ENCODE measurements around the gene CDKL2.
A peak's percentile ranks its signal among the peaks of the same experiment; 100 is the strongest.

CDKL2 gene

GRCh38 chr4:75639124-75639695, 8.9 kb upstream of the CDKL2 start:
- no peak for DNase-seq (ENCODE audit: low spot score)

GRCh38 chr4:75637827-75638226, 7.5 kb upstream of the CDKL2 start:
- no peak for DNase-seq (ENCODE audit: low spot score)

GRCh38 chr4:75637176-75637575, 6.8 kb upstream of the CDKL2 start:
- no peak for DNase-seq (ENCODE audit: low spot score)

DNA sequence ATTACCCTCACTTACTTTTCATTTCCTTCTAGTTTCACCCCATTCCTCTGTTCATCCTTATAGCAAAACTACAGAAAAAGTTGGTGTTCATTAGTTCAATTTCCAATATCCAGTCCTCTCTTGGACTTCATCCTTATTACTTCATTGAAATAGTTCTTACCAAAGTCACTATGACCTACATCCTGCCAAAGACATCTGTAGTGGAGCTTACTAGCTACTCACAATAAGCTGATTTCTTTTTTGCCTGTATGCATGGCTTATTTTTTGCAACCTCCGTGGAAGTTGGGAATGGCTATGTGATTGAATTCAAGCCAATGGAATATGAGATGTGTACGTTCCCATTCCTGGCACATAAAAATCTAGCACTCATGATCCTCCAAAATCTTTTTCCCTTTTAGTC, 4.6 kb upstream of the CDKL2 start:
- DNase-seq (ENCODE audit: low spot score), result peak; percentile 21

DNA sequence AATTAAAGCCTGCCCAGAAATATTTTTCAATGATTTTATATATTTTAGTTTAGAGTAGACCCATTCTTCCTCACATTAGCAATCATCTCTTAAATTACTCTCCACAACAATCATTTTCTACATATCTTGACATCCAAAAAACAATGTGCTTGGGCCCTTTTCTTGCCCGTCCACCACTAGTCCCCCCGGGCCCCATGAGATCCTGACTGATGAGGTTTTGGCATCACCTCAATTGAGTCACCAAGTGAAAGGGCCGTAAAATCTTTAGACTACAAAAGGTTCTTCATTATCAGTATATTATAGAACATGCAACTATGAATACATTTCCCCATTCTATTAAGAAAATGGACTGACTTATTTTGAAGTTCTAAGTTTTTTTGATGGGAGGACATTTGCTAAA, 4.0 kb upstream of the CDKL2 start:
- no peak for DNase-seq (ENCODE audit: low spot score)

GRCh38 chr4:75633846-75634245, 3.5 kb upstream of the CDKL2 start:
- no peak for DNase-seq (ENCODE audit: low spot score)

GRCh38 chr4:75630937-75631329, 605 bp upstream of the CDKL2 start:
- no peak for DNase-seq (ENCODE audit: low spot score)

DNA sequence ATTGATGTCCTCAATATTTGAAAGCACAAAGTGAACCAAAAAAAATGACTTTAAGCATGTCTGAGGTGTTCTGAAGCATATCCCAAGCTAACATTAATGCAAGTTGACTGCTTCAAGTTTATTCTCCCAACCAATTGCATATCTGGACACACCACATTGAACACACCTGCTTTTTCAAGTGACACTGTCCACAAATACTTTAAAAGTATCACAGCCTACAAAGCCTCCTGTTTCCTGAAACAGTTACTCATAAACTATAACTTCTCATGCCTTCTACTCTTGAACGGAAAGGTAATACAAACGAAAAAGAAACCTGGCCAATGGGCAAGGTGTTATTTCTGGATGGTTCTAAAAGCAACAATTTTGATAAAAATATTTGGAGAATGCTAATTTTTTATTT, 1.1 kb downstream of the CDKL2 start:
- DNase-seq (ENCODE audit: low spot score), result no peak

GRCh38 chr4:75623026-75623425, 7.3 kb downstream of the CDKL2 start:
- DNase-seq (ENCODE audit: low spot score), result no peak

GRCh38 chr4:75621715-75622114, 8.6 kb downstream of the CDKL2 start:
- no peak for DNase-seq (ENCODE audit: low spot score)

GRCh38 chr4:75612306-75612705, 18.0 kb downstream of the CDKL2 start:
- no peak for DNase-seq (ENCODE audit: low spot score)

GRCh38 chr4:75605928-75606327, 24.4 kb downstream of the CDKL2 start:
- peak; percentile 53 for DNase-seq (ENCODE audit: low spot score)

DNA sequence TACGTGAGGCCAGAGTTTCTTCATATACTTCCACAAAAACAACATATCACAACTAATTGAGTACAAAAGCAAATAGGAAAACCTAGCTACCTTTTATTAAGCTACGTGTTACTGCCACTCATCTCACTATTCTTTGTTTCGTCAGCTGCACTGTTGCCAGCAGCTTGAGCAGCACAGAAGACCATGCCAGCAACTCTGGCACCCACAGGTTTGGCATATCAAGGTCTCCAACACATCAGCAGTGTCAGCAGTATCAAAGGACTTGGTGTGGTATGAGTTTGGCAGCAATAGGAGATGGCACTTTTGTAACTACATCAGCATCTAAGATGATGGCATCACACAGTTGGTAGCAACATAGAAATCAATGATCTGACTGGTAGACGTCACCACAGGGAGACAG, 30.7 kb downstream of the CDKL2 start:
- DNase-seq (ENCODE audit: low spot score), result no peak

- peak; percentile 11 for DNase-seq (ENCODE audit: low spot score)
These were observed 31.9 kb downstream of the CDKL2 start for GRCh38 chr4:75598390-75598789.

DNA sequence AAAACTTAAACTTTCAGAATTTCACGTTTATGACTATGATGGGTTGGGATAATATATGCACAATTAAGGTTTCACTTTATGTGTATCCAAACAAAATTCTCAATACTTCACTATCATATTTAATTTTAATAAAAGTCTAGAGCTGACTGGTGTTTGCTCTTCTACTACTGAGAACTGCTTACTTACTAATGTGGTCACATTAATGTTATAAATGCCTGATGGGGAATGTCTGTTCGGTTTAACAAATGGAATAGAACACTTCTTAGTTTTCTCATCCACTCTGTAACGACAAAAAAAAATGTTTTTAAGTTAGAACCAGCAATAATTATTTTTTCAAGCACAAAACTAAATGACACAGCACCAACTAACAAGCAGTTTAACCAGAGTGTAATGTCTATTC, 34.3 kb downstream of the CDKL2 start:
- no peak for DNase-seq (ENCODE audit: low spot score)

DNA sequence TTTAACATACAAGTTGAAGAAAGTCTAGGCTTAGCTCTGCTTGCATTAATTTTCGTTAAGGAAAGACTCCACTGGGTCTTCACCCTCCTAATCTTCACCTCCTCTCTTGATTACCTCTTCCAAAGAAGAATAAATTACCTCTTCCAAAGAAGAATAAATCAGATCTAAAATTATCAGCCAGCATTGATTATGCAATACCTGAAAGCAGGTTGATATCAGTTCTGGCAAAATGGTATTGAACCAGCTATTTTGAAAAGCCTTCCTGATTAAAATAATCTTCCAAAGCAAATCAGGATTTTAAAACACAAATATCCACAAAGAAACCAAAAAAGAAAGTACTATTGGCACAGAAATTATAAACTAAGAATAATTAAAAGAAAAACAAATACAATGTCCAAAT, 36.9 kb downstream of the CDKL2 start:
- DNase-seq (ENCODE audit: low spot score), result no peak

DNA sequence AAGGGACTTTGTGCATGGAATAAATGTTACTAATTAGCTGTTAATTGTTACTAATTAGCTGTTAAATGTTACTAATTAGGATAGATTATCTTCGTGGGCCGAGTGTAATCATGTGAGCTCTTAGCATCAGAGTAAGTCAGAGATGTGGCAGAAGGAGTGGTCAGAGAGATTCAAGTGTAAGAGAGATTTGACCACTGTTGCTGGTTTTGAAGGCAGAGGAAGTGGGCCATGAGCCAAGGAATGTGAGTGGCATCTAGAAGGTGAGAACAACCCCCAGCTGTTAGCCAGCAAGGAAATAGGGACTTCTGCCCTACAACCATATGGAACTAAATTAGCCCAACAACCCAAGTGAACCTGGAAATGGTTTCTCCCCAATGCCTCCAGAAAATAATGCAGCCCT, 46.3 kb downstream of the CDKL2 start:
- no peak for DNase-seq (ENCODE audit: low spot score)

DNA sequence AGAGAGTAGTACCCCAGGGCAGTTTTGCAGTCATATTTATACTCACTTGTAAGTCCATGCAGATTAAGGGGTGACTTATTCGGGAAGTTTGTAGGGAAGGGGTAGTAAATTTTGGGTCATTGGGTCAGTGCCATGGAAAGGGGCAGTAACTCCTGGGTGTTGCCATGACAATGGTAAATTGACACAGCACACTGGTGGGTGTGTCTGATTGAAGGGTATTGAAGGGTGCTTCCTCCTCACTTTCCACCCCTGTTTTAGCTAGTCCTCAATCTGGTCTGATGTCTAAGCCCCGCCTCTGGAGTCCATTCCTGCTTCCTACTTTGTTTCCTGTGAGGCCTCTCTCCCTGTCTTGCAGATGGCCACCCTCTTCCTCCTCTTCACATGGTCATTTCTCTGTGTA, 62.6 kb downstream of the CDKL2 start:
- DNase-seq (ENCODE audit: low spot score), result no peak

GRCh38 chr4:75566911-75567310, 63.4 kb downstream of the CDKL2 start:
- DNase-seq (ENCODE audit: low spot score), result no peak

DNA sequence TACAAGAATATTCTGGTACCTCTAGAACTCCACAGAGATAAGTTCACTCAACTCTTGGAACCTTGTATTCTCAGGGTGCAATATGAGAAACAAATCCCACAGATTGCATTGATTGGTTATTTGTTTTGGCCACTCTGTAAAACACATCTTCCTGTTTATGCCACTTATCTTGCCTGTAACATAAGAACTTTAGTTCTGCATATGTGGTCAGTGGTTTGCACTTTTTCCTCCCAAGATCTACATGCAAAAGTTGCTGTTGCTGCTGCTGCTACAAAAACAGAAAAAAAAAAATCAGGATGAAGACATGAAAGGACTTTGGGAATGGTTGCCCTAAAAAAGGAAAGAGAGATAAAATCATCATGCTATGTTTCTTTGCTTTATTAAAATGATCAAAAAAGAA, 64.8 kb downstream of the CDKL2 start:
- no peak for DNase-seq (ENCODE audit: low spot score)

GRCh38 chr4:75564023-75564422, 66.3 kb downstream of the CDKL2 start:
- no peak for DNase-seq (ENCODE audit: low spot score)

DNA sequence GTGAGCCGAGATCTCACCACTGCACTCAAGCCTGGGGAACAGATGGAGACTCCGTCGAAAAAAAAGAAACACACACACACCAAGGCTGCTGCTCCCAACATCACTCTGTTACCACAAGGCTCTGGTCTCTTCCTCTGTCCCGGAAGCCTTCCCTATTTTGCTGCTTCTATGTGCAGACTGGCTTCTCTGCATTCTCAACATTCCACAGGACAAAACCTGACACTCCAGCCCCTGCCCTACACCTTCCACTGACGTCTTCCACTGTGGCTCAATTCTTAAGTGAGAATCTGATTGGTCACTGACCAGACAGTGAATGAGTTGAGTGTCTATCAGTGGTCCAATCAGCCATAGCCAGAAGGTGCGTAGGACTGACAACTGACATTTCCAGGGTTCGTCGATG, 68.5 kb downstream of the CDKL2 start:
- no peak for DNase-seq (ENCODE audit: low spot score)

- no peak for DNase-seq (ENCODE audit: low spot score)
These were observed 72.6 kb downstream of the CDKL2 start for GRCh38 chr4:75557696-75558095.

DNA sequence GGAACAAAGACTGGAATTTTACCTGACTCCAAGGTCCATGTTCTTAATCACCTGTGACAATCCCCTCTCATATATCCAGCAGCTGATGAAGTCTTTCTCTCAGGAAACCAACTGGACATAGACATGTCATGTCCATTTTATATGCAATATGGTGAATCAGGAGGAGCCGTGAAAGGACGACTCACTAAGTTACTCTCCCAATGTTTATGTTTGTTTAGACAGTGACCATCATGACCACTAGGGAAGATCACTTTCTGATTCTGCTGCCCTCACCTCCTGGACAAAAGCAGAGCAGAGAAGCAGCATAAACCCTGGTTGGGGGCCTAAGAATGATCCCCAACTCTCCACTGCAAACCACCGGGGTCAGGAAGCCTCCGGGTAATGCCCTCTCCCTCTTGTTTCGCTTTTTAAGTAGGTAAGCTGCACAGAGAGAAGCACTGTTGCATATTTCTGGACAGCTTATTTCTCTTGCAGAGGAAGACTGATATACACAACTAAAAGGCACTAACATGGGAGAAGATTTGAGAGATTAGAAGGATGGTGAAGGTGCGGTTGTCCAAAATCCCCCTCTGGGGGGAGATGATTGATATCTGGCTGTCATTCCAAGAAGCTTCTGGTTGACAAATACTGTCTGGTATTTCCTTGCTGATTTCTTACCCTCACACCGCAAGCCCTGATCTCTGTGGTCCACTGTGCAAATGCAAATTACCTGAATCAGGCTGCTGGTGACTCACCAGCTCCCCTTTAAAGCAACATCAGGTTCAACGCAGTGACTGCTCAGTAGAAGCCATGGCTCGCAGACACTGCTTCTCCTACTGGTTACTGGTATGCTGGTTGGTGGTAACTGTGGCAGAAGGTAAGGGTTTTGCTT, 74.8 kb downstream of the CDKL2 start, which contains the start of gene ODAPH:
ODAPH (plus strand) TSS at position 773 of the 871 bp plus-strand sequence; CDS start at position 790, 17 bp downstream.
- DNase-seq (ENCODE audit: low spot score), result peak; percentile 13
